Stimulated activated CD4-positive, alpha-beta T cell treated with anti-CD3 and anti-CD28 coated beads, Interleukin-1b, Interleukin-23, amount 100 ng/mL, for 1 hour (primary cell): Measurements from ENCODE around the gene HYDIN.
"Not testable (repeated sequence)": the region's sequence is repeated elsewhere in the genome, so short reads cannot be mapped to it uniquely, and the experiment has no call there.

Experiments used
- DNase-seq, 2 donors: peaks; one replicate each; pipeline ENCODE4 v3.0.0-alpha.2; 2020; ENCODE audit warnings: low read depth in 2 of 2

HYDIN gene

DNA sequence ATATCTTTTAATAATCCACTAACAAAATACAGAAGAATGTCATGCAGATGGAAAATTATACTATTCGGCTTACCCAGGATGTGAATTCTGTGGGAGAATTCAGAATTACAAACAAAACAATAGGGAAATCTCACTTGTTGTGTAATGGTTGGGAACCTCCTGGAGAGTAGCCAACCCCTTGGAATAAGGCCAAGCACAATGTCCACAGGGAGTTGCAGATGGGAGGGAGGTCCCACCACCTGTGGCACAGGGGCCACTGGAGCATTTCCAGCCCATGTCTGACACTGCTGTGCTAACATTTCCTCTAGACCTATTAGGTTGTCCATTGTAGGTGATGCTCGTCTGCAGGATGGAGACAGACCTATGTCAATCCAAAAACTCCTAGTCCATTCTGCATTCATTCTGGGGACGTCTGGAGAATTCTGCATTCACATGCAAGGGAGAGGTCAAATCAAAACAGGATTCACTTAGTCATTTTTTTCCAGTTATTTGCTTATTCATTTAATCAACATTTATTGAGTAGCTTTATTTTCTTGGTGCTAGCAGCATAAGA is 120.8 kb downstream of the HYDIN start:
- not testable (repeated sequence) for DNase-seq

DNA sequence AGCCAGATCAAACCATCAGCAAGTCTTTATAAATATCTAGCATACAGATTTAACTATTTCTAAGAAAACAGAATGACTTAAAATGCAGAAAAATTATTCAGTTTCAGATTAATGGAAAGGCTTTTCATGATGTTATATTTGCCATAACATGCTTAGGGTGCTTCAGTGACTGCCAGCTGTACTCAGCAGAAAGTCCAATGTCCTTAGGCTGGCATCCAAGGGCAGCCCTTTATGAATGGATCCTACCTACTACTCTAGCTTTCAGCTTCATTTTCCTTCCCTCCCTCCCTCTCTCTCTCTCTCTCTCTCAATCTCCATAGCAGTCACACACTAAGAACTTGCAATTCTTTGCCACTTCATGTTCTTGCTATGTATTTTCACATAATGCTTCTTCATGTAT is 124.6 kb downstream of the HYDIN start:
- DNase-seq = not testable (repeated sequence)

DNA sequence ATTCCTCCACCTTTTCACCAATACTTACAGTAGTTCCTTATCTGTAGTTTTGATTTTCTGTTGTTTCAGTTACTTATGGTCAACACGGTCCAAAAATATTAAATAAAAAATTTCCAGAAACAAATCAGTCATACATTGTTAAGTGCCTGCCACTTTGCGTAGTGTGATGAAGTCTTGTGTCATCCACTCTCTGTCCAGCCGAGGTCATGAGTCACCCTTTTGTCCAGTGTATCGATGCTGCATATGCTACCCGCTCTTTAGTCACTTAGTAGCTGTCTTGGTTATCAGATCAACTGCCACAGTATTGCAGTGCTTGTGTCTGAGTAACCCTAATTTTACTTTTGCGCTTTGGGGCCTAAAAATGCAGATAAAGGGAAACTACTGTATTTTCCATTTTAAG is 146.9 kb downstream of the HYDIN start:
- DNase-seq = not testable (repeated sequence)

DNA sequence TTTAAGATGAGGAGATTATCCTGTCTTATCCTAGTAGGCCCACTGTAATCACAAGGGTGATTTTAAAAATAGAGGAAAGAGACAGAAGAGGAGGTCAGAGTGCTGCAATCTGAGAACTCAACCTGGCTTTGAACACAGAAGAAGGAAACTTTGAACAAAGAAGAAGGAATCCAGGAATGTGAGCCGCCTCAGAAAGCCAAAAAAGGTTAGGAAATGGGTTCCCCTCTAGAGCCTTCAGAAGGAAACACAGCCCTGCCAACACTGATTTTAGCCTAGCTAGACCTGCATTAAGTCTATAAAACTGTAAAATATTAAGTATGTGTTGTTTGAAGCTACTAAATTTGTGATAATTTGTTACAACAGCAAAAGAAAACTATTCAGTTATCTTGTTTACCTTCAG is 149.7 kb downstream of the HYDIN start:
- DNase-seq = not testable (repeated sequence)

DNA sequence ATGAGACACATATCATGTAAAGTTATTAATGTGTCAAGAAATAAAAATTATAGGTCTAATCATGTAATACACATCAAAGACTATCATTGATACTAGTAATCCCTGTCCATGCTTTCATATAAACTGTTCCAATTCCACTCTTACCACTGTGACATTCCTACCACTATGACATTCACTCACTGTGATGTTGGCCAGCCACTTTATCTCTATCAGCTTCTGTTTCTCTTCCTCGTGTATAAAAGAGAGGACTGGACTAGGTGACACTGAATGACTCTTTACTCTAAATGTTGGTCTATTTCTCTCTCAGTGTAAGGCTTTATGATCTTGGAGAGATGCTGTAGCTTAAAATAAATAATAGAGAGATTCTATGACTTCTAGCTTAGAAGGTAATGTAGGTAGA is 150.3 kb downstream of the HYDIN start:
- DNase-seq = not testable (repeated sequence)

DNA sequence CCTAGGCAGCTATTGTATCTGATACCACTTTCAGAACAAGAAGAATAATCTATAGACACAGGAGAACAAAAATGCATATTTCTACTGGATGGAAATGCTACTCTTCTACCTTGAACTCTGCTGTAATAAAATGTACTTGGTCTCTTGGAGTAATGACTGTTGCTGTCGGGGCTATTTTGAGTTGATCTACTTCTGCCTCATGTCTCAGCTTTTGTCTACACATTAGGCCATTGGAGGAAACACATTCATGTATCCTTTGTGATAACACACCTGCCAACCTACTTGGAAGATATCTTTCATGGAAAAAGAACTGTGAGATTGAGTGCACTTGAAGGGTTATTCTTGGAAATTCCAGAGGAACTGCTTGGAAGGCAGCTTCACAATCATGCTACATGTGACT is 159.9 kb downstream of the HYDIN start:
- DNase-seq = not testable (repeated sequence)

DNA sequence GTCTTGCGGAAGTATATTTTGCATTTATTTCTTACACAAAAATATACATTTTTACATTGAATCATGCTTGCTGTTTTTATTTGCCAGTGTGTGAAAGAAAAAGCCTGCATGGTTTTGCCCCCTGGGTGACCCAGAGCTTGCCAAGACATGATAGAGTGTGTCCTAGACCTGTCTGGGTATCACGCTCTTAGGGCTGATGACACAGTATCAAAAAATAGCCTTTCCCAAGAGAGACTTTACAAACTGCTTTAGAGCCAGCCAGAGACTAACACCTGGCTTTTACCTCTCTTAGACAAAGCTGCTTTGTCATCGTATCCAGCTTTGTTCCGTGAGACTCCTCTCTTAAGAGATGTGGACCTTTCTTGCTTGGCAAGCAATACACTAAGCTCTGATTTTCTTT is 160.7 kb downstream of the HYDIN start:
- DNase-seq = not testable (repeated sequence)

DNA sequence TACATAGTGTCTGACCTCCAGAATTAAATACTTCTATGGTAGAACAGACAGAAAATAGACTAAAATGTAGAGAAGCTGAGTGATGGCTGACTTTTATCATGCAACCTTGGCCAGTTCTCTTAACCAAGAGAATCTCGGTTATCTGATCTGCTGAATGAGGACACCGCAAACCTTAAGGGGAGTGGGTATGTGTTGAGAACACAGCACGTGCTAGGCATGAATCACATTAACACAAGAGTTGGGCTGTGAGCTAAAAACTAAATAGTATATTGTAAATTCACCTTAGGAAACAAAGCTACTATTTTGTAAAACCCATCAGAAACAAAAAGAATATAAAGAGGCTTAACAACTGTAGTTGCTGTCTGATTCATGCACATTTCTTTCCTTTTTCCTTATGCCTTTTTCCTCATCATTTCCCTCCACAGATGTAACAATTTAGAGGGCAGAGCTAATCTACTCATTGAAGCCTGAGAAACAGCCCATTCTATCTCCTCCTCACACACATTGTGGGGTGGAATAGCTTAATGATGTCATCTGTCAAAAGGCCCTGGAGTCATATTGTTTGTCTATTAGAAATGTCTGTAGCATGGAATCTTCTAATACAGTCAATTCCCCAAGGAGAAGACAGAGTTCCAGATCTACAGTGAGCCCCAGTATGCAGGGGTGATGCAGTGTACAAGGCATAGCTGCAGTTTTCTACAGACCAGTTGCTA is 176.5 kb downstream of the HYDIN start:
- not testable (repeated sequence) for DNase-seq

DNA sequence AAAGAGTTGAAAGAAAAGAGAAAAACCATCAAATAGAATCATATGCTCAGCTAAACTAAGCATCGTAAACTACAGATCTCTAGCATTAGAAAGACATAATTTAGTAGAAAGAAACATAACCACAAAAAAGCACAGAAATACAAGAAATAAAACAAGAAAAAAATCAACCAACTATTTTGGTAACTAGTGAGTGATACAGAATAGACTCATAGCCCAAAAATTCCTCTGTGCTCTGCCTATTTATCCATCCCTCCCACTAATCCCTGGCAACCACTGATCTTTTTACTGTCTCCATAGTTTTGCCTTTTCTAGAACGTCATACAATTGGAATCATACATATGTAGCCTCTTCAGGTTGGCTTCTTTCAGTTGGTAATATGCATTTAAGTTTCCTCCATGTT is 180.2 kb downstream of the HYDIN start:
- DNase-seq = not testable (repeated sequence)

DNA sequence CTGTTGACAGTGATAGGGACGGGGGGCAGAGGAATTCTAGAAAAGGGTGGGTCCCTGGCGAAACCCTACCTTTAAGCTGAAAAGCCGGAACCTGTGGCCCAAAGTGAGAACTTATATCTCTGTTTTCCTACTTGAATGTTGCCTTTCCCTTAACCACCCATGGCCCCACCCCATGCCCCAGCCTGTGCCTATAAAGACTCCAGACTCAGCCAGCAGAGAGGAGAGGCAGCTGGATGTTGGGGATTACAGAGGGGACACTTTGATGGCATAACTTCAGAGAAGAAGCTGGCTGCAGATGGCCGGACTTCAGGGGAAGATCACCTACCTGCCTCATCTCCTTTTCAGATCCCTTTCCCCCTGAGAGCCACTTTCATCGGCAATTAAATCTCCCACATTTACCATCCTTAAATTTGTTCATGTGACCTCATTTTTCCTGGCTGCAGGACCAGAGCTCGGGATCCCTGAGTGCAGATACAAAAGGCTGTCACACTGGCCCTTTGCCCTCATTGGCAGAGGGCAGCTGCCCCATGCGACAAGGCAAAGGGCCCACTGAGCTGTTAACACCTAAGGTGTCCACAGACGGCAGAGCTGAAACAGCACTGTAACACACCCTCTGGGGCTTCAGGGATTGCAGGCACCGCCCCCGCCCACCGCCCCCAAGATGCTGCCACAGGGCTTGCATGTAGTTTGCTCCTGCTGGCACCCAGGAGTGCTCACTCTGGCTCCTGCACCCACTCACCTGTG is 191.0 kb downstream of the HYDIN start:
- DNase-seq = not testable (repeated sequence)

DNA sequence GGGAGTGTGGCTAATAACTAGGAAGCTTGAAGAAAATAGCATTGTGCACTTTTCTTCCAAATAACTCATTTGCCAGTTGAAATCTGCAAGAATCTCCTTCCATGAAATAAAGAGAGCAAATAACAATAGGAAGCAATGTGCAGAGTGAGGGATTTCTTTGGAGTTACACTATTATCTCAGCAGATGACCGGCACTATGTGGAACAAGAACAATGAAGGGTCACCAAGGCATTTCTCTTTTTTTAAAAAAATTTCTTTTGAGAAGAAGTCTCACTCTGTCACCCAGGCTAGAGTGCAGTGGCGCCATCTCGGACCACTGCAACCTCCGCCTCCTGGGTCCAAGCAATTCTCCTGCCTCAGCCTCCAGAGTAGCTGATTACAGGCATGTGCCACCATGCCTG is 192.1 kb downstream of the HYDIN start:
- not testable (repeated sequence) for DNase-seq

DNA sequence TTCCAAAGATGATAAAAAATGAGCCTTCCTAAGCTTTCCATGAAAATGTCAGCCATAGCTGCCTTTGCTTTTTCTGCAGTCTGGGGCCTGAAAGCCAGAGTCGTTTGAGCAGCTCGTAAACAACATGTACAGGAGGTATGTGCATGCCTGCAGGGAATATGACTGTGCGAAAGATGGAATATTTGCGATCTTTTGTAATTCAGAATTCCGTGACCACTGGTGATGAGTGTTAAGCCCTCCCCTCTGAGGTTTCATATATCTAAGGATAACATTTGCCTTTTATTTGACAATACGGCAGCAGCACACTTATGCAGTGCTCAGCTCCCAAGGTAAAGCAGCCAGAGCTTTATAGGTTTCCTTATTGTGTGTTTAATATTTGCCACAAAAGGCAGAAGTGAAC is 192.5 kb downstream of the HYDIN start:
- not testable (repeated sequence) for DNase-seq

DNA sequence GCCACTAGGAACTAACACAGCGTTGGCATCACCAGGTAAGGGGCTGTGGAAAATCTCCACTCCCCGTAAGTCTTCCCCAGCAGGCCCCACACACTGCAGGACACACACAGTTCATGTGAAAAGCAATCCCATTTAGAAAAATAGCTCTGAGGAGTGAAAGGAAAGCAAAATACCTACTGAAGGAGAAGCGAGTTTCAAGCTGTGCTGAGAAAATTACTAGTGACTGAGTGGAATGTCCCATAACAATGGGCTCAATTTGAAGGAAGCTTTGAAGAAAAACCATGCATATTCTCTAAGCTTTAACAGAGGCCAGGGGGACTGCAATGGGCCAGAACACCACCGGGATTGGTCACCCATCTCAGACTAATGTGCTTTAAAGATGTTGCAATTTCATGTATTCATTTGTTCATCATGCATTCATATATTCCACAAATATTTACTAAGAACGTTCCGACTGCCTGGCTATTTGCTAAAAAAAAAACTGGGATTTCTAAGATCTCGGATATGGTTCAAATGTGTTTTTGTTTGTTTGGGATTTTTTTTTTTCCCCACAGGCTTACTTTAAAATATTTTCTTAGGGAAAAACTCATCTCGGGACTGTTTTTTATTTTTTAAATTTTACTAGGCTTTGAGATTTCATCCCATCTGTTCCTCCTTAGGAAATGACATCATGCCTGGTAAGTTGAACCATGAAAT is 202.3 kb downstream of the HYDIN start:
- not testable (repeated sequence) for DNase-seq

DNA sequence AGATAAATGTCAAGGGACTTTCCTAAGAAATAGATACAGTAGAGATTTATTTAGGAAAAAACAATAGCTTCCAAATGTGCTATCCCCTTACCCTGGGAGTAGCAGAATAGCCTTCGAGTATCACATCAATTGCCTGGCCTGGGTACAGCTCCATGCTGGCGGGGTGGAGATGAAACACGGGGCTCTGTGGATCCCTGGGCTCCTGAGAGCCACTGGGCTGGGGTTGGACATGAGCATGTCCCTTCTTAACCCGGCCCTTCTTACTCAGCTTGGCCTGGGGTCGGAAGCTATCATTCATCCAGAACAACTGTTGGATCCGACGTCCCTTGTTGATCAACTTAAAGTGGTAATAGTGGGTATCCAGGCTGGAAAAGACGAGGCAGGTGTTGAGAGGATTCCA is 203.0 kb downstream of the HYDIN start:
- not testable (repeated sequence) for DNase-seq

DNA sequence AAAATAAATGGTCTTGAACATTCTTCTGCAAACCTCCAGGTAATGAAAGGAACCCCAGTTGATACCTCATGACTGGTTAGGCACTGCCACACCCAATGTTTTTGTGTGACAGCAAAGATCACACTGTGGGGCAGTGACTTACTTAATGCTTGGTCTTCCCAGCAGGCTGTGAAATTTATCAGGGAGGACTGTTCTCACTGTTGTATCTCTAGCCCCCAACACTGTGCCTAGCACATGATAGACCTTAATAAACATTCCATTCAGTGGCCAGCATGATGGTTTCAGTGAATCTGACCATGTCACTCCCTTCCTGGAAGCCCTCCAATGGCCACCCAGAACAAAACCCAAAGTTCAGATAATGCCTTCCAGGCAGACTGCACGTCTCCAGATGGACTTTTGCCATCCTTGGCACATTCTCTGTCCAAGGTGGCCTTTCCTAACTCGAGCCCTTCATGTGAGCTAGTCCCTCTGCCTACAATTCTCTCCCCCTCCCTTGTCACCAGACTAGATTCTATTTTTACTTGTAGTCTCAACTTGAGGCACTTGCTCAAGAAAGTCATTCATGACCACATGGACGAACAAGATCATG is 206.6 kb downstream of the HYDIN start:
- DNase-seq = not testable (repeated sequence)

DNA sequence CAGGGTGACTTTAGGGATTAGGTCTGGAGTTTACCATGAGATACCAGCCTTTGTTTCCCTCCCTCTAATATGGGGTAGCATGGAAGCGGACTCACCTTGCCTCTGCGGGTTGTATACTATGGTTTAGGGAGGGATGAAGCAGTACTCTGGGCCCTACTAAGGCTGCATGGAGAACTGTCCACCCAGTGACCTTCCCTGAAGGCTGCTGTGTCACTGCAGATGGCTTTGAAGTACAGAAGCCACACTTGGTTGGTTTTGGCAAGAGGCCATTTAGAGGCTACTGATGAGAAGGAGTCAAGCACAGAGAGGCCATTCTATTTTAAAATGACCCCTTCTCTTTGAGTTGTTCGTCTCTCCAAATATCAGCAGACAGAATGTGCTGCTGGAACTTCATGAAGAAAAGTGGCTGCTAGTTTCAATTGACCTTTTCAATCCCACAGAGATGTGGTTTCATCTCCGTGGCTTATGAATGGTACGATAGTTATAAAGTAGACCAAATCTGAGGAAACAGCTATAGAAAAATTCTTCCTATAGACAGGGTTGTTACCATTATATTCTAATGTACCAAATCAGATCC is 208.5 kb downstream of the HYDIN start:
- not testable (repeated sequence) for DNase-seq

DNA sequence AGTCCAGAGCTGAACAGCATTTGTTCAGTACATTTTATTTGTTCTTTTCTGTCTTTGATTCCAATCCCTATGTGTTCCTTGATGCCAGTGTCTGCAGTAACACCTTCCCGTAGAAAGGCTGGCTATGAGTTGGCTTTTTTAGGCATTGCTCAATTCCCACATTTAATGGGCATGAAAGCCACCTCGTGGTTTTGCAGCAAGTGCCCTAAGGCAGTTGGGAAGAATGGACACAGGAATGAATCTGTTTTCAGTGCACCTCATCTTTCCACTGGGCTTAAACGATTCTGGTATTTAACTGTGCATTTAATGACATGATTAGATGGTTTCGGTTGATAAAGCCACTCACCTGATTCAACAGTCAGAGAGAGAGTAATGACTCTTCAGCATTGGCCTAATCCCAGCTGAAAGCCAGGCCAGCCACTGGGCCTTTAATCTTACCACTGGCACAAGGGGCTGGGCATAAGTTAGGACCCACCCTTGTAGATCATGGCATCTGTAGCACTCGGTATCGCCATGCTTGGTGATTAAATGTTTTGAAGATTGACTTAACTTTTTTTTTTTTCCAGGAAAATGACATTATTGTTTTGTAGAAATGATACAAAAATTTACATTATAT is 211.3 kb downstream of the HYDIN start:
- DNase-seq = not testable (repeated sequence)

DNA sequence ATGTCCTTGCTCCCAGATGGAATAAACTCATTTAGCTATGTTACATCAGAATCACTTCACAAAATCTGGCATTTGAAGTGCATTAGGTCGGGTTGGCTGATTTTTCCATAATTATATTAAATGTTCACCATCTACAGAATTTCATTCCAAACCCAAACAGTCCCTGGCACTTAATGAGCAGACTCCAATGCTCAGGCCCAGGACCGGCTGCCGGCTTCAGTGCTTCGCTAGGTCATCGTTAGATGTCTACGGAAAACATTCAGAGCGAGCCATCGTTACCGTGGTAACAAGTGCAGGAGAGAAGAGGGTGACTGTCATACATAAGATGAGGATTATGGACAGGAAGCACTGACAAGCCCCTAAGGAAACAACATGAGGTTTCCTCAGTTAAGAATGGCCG is 215.1 kb downstream of the HYDIN start:
- DNase-seq = not testable (repeated sequence)

DNA sequence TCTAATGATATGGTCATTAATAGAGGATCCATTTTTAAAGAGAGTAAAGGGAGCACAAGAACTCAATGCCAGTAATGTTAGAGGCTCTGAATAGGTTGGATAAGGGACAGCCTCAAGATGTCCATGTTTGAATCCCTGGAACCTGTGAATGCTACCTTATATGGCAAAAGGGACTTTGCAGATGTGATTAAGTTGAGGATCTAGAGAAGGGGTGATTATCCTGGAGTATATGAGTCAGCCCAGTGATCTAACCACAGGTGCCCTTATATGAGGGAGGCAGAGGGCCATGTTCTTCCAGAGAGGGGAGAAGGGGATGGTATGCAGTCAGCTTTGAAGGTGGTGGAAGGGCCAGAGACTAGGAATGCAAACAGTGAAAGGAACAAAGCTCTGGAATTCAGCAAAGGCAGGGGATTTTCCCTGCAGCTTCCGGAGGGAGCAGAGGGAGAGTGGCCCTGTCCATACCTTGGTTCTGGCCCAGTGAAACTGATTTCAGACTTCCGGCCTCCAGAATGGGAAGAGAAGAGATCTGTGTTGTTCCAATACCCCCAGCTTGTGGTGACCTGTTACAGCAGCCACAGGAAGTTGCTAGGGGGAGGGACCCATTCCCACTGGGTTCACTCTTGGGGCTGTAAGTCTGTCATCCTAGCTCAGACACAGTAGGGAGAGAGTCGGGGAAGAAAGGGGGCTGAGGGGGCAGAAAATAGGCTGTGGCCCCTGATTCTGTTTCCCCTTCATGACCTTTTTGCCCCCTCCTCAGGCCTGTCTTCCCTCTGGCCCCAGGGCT is 220.9 kb downstream of the HYDIN start:
- DNase-seq = not testable (repeated sequence)

DNA sequence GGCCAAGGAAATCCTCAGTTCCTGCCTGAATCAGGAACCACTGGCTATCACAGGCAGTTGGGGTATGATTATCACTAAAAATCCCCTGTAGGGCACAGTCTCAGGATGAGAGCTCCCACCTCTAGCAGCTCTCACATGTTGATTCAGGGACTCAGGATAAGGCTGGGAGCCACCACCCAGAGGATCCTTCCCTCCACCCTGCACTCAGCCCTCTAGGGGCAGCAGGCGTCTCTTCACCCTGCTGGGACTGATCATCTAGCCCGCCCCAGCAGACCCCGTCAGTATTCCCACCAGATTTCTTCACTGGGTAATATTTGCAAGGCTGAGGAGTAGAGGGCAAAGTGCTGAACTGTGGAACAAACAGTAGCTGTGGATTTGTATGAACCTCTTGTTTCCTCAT is 224.0 kb downstream of the HYDIN start:
- not testable (repeated sequence) for DNase-seq
